ENCODE data around the gene ARAP1. TPM values are rescaled to one million over a fixed set of nuclear protein-coding genes. Genes with fewer than 3 reads are reported as not detected.

The ARAP1 gene
- total and polyA plus RNA-seq, 2 donors (not counting 3 experiments of a cell fraction or from before 2014, with no cell fraction given): 36.8 to 66.2 TPM

GRCh38 chr11:72655014-72655413 lies 97.2 kb downstream of the ARAP1 start:
- Histone ChIP-seq H3K79me2 (ENCODE audit: control insufficient read depth, insufficient read depth, low read length) (no peaks in the 10 kb centered on the region), H3K27ac (ENCODE audit: insufficient read depth, low read depth, low read length) (no peak overlapping the region), H3K9ac (replicated peaks; ENCODE audit: extremely low read depth, insufficient read depth, low read length) (no peak overlapping the region), H3K9me1 (replicated peaks; ENCODE audit: control insufficient read depth, extremely low read depth, insufficient read depth, low read length) (no peaks in the 10 kb centered on the region), H3K4me3 (replicated peaks in 1 of 3; ENCODE audit: insufficient read depth in 1 of 3, low read depth in 1 of 3, low read length in 3 of 3) (no peak overlapping the region), H3K4me1 (ENCODE audit: control insufficient read depth, extremely low read depth, insufficient read depth, low read length) (no peaks in the 10 kb centered on the region), H4K20me1 (replicated peaks; ENCODE audit: control insufficient read depth, extremely low read depth, insufficient read depth, low read length) (no peaks in the 10 kb centered on the region), H3K36me3 (ENCODE audit: control insufficient read depth in 2 of 2, extremely low read depth in 1 of 2, insufficient read depth in 2 of 2, low read length in 2 of 2) (no peaks in the 10 kb centered on the region), H3K4me2 (ENCODE audit: insufficient read depth, low read length) (no peak overlapping the region), H2AFZ (ENCODE audit: low read depth, low read length) (no peak overlapping the region), H3K27me3 (ENCODE audit: control insufficient read depth in 2 of 2, insufficient read depth in 2 of 2, low read length in 2 of 2) (peaks cover under 1 to 6% of the 10 kb centered on the region in 2 experiments), H3K9me3 (replicated peaks; ENCODE audit: control insufficient read depth, insufficient read depth, low read length) (no peaks in the 10 kb centered on the region)
- FAIRE-seq: no peak
- intact Hi-C loops (cut with micrococcal nuclease): no loop called here
- BruUV-seq (replicated peaks): no TSS peak
- CTCF ChIA-PET: interaction anchor here (1.4 to 5.3 kb wide), 2 partner anchors 29 to 56 kb away, joined by 6 to 19 read pairs; no protein-coding TSS in a partner anchor
- no peak for TF ChIP-seq GATA2 (IDR thresholded peaks at IDR 0.05; ENCODE audit: insufficient read depth, insufficient read length, low read depth, low read length)
- no peak for TF ChIP-seq JUN (IDR thresholded peaks at IDR 0.05; ENCODE audit: borderline replicate concordance, insufficient read depth, insufficient read length, low read depth)
- TF ChIP-seq POLR2AphosphoS5 (IDR thresholded peaks at IDR 0.05; ENCODE audit: insufficient read depth, low read depth, low read length): no peak
- TF ChIP-seq, protein P1, sequence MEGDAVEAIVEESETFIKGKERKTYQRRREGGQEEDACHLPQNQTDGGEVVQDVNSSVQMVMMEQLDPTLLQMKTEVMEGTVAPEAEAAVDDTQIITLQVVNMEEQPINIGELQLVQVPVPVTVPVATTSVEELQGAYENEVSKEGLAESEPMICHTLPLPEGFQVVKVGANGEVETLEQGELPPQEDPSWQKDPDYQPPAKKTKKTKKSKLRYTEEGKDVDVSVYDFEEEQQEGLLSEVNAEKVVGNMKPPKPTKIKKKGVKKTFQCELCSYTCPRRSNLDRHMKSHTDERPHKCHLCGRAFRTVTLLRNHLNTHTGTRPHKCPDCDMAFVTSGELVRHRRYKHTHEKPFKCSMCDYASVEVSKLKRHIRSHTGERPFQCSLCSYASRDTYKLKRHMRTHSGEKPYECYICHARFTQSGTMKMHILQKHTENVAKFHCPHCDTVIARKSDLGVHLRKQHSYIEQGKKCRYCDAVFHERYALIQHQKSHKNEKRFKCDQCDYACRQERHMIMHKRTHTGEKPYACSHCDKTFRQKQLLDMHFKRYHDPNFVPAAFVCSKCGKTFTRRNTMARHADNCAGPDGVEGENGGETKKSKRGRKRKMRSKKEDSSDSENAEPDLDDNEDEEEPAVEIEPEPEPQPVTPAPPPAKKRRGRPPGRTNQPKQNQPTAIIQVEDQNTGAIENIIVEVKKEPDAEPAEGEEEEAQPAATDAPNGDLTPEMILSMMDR (IDR thresholded peaks at IDR 0.05; ENCODE audit: extremely low read depth in 1 of 2, insufficient read depth in 1 of 2, low read depth in 1 of 2, low read length in 2 of 2): no peak
- no peak for TF ChIP-seq MYC (IDR thresholded peaks at IDR 0.05; ENCODE audit: low read depth, low read length)
- no peak for TF ChIP-seq POLR2A (IDR thresholded peaks at IDR 0.05; ENCODE audit: low read depth, low read length)
- TF ChIP-seq FOS (IDR thresholded peaks at IDR 0.05; ENCODE audit: borderline replicate concordance, insufficient read depth, low read length): no peak
- TF ChIP-seq MAX (IDR thresholded peaks at IDR 0.05; ENCODE audit: insufficient read depth, insufficient read length): no peak
- TF ChIP-seq EZH2 (IDR thresholded peaks at IDR 0.05; ENCODE audit: borderline replicate concordance, low read depth, low read length, severe bottlenecking): no peak
- dilution Hi-C loops (cut with MboI; ENCODE audit: extremely low pct_ligation_motif_present, low sequenced_read_pairs): no loop called here
- POLR2A ChIA-PET: no interaction called here
- DNase-seq (ENCODE audit: low read depth, low spot score): no peak
